Measurements from ENCODE around the gene ZNF319.

ZNF319 gene

DNA sequence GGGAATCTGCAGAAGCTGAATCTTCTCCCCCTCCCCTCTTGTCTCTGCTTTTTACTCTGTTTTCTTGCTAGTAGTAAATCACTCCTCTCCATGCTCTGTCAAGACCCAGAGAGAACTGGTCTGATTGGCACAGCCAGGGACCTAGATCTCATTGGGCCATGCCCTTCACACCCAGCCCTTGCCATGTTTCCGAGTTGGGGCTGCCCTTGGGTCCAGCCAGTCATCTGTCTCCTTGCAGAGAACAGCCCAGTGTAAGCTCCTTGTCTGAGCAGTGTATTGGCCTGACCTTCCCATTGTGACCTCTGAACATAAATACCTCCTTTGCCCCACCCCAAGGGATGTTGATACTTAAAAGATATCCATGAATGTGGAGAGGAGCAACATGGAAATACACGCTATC is 28.9 kb upstream of the ZNF319 start:
- TF ChIP-seq, protein P1, sequence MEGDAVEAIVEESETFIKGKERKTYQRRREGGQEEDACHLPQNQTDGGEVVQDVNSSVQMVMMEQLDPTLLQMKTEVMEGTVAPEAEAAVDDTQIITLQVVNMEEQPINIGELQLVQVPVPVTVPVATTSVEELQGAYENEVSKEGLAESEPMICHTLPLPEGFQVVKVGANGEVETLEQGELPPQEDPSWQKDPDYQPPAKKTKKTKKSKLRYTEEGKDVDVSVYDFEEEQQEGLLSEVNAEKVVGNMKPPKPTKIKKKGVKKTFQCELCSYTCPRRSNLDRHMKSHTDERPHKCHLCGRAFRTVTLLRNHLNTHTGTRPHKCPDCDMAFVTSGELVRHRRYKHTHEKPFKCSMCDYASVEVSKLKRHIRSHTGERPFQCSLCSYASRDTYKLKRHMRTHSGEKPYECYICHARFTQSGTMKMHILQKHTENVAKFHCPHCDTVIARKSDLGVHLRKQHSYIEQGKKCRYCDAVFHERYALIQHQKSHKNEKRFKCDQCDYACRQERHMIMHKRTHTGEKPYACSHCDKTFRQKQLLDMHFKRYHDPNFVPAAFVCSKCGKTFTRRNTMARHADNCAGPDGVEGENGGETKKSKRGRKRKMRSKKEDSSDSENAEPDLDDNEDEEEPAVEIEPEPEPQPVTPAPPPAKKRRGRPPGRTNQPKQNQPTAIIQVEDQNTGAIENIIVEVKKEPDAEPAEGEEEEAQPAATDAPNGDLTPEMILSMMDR (IDR thresholded peaks at IDR 0.05; ENCODE audit: extremely low read depth, missing control alignments): no peak
- DNase-seq (ENCODE audit: low spot score): peak; percentile 15

DNA sequence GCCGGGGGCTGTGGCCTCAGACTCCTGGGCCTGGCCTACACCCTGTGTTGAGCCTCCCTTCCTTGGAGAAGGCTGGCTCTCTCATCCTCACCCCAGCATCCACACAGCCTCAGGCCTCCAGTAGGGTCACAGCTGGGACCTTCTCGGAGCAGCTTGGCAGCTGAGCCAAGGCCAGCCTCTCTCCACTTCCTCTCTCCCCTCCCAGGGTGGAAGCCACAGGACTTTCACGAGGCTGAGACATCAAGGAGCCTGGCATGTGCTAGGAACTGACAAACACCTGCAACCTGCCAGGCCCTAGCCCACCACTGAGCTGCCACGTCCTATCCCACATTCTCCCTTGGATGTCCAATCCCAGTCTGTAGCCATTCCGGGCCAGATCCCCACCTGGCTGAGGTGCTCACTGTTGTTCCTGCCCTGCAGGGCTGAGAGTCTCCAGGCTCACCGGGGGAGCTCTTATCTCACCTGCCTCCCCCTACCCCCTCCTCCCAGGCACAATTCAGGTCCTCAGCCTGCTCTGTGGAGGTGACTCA is 28.1 kb upstream of the ZNF319 start:
- DNase-seq (ENCODE audit: low spot score): peak; percentile 20

DNA sequence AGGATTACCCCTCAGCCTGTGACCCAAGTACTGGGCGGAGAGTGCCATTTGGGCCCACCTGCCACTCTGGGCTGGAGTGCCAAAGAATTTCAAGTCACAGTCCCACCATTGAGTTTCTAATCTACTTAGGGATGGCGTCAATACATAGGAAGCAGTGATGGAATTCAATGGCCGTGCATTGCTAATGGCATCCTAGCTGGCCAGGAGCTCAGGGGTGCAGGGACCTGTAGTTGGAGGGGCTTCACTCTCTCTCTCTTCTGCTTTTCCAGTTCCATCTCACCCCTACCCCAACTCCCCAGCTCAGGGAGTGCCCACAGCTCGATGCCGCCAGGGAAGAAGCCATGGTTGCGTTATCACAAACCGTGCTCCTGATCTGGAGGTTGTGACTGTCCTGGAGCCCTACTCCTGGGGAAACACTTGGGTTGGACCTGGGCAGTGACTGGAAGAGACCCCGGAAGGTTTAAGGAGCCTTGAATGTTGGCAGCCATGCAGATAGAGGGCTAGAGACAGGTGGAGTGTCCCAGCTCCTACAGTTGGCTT is 27.5 kb upstream of the ZNF319 start:
- TF ChIP-seq, protein P1 (IDR thresholded peaks at IDR 0.05; ENCODE audit: extremely low read depth, missing control alignments): no peak
- peak; percentile 10 for DNase-seq (ENCODE audit: low spot score)

More for the DNA sequence above, 28.1 kb upstream of the ZNF319 start:
- TF ChIP-seq, protein P1 (IDR thresholded peaks at IDR 0.05; ENCODE audit: extremely low read depth, missing control alignments): no peak

DNA sequence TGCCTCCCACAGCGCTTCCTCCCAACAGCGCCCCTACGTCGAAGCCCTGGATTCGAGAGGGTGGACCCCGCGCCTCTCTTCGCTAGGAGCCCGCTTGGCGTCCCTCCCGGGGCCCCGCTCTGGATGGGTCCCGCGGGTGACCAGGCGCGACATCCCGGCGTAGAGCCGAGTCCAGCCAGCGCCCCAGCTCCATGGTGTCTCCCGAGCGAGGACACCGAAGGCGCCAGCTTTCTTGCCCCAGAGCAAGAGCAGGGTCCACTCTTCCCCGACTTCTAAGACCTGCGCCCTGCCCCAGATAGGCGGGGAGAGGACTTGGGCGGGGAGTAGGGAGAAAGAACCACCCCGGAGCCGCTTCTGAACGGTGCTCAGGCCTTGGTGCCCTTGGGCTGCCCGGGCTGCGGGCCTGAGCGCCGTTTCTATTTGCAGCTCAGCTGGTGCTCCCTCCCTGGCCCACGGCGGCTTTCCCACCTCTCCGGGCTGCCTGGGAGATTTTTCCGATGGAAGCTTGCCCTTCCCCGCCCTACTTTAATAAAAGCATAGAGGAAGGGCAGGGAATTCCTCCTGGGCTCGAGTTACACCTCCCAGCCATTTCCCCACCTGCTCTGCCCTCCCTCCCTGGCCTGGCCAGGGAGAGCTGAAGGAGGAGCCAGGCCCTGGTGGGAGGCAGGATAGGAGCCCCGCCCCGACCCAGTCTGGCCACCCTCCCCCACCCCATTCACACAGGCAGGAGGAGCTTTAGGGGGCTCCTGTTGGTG is 26.9 kb upstream of the ZNF319 start:
- DNase-seq (ENCODE audit: low spot score): peak; percentile 30
- TF ChIP-seq, protein P1 (IDR thresholded peaks at IDR 0.05; ENCODE audit: extremely low read depth, missing control alignments): no peak

DNA sequence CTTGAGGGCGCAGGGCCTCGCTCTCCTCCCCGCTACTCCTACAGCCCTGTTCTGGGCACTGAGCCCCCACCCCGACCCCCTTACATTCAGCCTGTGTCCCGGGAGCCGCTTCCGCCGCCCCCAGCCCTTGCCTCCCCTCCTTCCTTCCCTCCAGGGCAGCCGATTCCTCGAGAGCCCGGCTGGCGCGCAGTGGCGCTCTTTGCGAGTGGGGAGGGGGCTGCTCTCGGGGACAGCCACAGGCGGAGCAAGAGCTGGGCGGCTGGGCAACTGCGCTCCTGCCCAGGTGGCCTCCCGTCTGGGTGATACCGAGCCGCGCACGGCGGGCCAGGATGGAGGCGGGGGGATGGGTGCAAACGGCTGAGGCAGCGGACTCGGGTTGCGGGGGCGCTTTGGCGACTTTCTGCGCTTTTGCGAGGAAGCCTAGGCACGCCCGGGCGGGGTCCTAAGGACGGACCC is 26.3 kb upstream of the ZNF319 start:
- TF ChIP-seq, protein P1 (IDR thresholded peaks at IDR 0.05; ENCODE audit: extremely low read depth, missing control alignments): no peak
- DNase-seq (ENCODE audit: low spot score): peak; percentile 49

DNA sequence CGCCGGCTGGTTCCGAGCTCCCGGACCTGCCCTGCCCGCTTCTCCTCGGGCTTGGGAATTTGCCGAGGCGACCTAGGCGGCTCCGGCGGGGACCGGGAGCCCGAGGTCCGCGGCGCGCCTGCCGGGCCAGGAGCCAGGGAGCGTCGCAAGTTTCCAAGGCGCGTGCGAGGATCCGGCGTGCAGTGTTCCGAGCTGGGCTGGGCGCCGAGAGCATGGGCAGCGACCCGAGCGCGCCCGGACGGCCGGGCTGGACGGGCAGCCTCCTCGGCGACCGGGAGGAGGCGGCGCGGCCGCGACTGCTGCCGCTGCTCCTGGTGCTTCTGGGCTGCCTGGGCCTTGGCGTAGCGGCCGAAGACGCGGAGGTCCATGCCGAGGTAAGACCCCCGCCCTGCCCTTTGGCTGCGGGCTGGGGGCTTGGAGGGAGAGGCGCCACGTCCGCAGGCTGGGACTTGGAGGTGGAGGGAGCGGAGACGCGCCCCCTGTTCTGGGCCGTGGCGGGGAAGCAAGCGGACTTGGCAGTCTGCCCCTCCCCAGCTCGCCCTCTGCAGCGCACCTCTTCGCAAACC is 25.8 kb upstream of the ZNF319 start:
- DNase-seq (ENCODE audit: low spot score): peak; percentile 70

More for the DNA sequence above, 25.8 kb upstream of the ZNF319 start:
- TF ChIP-seq, protein P1 (IDR thresholded peaks at IDR 0.05; ENCODE audit: extremely low read depth, missing control alignments): no peak
